ENCODE data around the gene NUP210.
"Not testable (repeated sequence)": the region's sequence is repeated elsewhere in the genome, so short reads cannot be mapped to it uniquely, and the experiment has no call there.

NUP210 gene

DNA sequence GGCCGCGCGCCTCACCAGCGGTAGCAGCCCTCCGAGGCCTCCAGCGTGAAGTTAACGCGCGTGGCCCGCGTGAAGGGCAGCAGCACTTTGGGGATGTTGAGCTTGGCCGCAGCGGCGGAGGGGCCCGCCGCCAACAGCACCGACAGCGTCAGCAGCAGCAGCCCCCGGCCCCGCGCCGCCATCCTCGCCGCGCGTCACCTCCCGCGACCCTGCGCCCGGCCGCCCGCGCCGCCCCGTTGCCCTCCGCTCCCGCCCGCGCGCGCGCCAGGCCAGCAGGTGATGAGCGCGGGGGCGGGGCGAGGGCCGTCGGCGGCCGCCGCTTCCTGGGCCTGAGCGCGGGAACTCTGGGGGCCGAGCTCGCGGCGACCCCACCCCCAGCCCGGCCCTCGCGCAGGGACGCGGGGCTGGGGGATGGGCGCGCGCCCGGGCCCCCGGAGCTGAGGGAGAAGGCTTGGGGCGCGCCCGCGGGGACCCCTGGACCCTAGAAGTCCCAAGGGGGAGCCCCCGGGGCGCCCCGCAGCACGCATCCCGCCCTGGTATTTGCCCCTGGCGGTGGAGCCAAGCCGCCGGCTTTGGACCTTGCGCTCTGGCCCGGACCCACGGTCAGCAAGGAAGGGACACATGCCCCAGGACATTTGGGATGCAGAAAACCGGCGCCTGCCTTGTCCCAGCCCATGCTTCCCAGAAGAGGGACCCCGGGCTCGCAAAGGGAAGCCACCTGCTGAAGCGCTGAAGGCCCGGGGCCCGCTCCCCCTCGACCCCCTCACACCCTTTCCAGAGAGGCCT, at the start of gene NUP210:
TSS of gene NUP210 (minus strand) at position 278 of the 786 bp plus-strand sequence. CDS start at position 182, 96 bp downstream.
- DNase-seq (ENCODE audit: low read depth in 2 of 2) = no peak

DNA sequence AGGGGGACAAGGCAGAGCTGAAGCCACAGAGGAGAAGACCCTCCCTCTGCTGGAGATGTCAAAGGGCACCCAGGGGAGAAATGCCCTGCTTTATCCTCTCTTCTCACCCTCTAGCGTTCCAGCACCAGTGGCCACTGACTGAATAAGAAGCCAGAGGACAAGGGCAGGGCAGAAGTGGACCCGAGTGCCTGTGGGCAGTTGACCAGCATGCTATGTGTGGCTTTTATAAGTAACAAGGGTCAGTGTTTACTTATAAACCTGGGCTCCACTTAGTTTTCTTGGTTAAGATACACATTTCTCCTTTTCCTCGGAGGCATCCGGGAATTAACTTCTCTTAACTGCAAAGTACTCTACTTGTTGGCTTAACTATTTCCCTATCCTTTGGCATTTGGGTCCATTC, 46.7 kb upstream of the NUP210 start:
- no peak for DNase-seq (ENCODE audit: low read depth in 2 of 2)

DNA sequence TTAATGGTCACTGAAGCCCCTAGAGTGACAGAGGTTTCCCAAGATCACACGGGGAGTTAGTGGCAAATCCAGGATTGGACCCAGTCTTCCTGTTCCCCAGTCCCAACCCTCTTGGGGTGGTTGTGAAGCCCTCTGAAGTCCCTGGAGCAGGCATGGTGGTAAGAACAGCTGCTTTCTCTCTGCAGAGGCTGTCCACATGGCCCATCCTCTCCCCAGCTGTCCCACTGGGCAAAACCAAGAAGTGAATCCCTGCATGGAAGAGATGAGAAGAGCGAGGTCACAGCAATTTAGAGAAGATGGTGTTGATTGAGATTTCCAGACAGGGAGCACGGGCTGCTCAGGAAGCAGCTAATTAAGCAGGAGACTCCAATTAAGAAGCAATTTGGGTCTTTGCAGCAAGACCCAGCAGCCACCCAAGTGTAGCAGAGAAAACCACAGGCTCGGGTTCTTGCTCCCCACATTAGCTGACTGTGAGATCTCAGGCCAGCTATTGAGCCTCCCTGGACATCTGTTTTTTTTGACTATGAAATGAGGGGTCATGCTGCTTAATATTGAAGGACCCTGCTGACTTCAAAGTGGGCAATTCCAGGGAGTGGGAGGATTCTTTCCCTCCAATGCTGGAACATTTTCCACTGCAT, 45.2 kb upstream of the NUP210 start:
- DNase-seq (ENCODE audit: low read depth in 2 of 2) = no peak

DNA sequence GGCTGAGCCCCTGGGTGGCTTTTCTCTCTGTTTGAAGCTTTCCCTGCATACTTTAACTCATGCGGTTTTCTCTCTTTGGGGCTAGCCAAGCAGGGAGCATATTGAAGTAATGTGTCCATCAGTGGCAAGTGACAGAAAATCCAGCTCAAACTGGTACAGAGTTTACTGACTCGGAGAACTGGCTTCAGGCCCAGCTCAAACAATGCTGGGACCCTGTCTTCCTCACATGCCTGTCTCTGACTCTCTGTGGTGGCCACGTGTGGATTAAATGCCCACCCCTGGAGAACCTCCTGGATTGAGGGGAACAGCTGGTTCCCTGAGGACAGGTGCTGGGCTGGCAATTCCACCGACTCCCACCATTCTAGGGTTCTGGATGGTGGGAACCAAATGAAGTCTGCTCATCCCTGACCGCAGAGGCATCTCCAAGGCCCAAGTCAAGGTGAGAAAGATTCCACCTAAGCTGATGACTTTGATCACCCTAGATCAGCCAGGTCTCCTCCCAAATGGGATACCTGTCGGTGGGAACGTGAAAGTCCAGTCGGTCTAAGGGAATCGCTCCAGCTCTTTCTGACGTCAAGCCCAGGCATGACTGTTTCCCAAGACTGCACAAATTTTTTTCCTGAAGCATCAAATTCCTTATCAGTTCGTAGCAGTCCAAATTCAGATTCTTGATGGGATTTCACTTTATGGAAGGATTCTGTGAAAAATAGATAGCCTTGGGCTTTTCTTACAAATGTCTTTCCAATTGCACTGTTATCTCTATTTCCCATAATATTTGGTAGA, 43.7 kb upstream of the NUP210 start:
- DNase-seq (ENCODE audit: low read depth in 2 of 2) = no peak

DNA sequence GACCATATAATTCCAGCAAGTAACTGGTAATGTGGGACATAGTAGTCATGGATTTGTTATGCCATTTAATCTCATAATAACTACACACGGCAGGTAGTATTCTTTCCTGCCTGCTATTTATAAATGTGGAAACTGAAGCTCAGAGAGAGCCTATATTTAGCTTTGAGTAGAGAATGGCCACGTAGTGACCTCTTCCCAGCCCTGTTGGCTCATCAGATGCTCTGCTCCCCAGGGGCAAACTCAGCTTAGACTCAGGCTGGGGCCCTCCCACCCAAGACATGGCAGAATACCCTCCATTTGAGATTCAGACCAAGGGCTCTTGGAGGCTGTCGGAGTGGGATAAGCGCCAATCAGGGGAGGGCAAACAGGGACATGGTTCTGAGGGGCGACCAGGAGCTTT, 42.7 kb upstream of the NUP210 start:
- DNase-seq (ENCODE audit: low read depth in 2 of 2) = no peak

DNA sequence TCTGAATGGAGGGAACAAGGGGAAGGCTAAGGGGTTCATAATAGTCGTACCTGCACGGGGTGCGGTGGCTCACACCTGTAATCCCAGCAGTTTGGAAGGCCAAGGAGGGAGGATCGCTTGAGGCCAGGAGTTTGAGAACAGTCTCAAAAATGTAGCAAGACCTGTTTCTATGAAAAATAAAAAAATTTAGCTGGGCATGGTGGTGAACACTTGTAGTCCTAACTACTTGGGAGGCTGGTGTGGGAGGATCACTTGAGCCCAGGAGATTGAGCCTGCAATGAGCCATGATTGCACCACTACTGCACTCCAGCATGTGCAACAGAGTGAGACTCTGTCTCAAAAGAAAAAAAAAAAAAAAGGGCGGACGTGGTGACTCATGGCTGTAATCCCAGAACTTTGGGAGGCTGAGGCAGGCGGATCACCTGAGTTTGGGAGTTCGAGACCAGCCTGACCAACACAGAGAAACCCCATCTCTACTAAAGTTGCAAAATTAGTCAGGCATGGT, 42.1 kb upstream of the NUP210 start:
- no peak for DNase-seq (ENCODE audit: low read depth in 2 of 2)

DNA sequence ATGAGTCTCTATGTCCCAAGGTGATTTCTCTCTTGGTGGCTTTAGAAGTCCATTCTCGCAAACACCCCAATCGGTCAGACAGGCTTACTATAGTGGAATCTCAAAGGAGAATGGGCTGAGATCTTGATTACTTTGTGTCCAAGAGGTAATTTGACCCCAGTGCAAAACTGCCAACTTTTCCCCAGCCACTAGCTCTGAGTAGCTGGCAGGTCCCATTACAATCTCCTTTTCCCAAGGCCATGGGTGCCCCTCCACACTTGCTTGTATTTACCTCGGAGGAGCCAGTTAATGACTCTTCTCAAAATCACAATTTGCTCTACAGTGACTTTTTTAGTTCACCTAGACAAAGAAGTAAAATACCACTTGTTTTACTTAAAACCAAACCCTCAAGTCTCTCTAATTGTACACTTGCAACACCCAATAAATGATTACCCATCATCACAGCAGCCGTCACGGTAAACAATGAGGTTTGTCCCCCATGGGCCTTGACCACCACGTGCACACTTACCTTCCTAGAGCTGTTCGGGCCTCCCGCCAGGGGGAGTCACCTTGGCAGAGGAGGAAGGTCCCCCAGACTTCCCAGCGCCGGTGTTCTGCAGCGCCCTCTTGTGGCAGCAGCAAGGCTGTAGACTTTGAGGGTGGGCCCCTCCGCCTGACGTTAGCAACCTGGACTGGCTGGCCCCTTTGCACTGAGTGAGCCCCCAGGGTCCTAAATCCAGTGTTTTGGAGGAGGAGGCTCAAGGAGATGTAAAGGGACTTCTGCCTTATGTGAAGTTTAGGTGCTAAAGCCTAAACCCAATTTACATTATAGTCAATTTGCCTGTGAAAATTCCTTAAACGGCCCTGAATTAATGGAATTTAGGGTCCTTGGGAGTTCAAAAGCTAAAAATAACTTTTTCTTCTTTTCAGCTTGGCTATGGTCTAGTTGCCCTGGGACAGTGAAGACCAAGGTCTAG, 41.3 kb upstream of the NUP210 start:
- DNase-seq (ENCODE audit: low read depth in 2 of 2) = peak; percentile 35 to 50

DNA sequence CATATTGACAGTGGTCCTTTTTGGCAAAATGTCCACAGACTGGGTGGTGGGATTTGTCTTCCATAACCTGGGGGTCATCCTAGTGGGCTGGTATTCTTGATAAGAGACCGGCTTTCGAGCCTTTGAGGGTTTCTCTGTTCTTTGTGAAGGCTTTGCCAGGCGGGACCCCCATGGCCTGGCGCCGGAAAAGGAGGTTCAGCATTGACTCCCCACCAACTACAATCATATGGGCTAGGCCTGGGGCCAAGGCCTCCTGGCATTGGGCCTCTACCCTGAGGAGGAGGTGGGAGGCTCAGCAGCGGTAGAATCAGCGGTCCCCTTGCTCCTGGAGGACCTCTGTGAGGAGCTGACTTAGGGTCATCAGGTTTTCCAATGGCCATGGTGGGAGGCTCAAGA, 40.2 kb upstream of the NUP210 start:
- no peak for DNase-seq (ENCODE audit: low read depth in 2 of 2)

DNA sequence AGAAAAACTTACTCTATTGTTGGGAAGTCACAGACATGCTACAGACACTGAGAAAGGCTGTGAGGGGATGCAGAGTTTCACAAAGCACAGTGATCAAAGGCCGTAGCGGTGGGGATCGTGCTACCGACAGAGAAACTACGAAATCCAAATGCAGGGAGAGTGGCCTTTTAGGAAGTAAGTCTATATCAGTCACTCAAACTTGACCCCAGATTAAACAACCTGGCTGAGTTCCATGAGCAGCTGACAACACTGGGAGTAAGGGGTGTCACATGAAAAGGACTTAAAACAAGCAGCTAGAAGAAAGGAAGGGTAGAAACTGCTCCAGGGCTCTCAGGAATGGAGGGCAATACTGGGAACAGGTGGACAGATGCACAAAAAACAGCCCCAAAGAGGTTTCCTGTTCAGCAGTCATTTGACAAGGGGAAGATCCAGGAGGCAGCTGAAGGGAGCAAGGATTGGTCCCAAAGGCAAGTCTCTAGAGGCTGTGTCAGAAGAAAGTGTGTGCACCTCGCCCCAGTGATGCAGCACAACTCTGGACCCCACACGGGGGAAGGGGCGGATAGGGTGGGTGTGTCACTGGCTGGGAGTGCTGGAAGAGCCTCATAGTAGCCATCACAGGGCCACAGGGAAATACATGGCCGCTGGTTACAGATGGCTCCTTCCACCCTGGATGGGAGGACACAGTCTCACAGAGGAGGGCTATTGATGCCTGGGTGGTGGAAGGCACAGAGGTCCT, 39.7 kb upstream of the NUP210 start:
- no peak for DNase-seq (ENCODE audit: low read depth in 2 of 2)

DNA sequence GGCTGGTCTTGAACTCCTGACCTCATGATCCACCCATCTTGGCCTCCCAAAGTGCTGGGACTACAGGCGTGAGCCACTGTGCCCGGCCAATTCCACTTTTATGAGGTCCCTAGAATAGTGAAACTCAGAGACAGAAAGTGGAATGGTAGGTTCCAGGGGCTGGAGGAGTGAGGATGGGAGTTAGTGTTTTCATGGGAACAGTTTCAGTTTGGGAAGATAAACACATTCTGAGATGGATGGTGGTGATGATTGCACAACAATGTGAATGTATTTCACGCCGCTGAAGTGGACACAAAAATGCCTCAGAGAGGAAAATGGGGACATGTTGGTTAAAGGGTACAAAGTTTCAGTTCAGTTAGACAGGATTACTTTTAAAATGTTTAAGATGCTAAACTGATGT, 37.5 kb upstream of the NUP210 start:
- DNase-seq (ENCODE audit: low read depth in 2 of 2) = no peak

DNA sequence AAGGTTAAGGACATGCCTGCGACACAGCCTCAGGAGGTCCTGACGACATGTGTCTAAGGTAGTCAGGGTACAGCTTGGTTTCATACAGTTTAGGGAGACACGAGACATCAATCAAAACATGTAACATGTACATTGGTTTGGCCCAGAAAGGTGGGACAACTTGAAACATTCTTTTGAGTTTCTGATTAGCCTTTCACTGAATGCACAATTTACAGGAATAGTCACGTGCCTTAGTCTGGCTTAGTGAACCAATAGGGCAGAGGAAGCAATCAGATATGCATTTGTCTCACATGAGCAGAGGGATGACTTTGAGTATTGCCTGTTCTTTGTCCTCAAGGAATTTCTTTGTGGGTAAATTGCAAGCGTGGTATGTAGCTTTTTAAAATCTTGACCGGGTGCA, 35.5 kb upstream of the NUP210 start:
- no peak for DNase-seq (ENCODE audit: low read depth in 2 of 2)

DNA sequence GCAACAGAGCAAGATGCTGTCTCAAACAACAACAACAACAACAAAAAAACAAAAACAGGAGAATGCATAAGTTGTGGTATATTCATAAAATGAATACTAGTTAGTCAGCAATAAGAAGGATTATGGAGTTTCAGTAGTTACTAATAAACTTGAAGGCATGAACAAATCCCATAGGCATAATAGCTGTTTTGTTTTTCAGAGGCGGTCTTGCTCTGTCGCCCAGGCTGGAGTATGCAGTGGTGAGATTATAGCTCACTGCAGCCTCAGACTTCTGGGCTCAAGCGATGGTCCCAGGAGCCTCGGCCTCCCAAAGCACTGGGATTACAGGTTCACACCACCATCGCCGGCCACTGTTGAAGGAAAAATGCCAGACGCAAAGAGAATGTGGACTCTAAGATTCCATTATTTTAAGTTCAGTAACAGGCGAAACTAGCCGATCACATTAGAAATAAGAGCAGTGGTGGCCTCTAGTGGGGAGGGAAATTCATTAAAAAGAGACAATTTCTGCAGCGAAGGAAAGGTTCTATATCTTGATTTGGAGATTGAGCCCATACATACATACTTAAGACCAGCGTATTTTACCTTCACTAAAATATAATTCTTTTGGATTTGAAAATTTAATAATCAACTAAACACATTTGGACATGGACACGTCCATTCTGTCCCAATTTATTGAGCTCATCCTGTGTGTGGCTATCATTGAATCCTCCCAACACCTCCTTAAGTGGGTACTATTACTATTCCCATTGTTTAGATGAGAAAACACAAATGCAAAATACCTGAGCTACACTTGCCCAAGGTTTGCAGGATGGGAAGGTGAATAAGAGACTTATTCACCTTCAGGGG, 32.6 kb upstream of the NUP210 start:
- peak in 1 of 2 donors; percentile 19 for DNase-seq (ENCODE audit: low read depth in 2 of 2)

DNA sequence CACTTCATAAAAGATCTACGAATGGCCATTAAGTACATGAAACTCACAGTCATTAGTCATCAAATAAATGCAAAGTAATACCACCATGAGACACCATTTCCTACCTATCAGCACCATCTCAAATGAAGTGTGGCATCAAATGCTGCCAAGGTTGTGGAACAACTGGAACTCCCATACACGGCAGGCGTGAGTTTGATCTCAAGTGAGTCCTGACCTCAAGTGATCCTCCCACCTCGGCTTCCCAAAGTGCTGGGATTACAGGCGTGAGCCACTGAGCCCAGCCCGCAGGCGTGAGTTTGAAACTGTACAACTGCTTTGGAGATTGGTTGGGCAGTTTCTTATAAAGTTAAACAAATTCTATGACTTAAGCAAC, 31.2 kb upstream of the NUP210 start:
- DNase-seq (ENCODE audit: low read depth in 2 of 2) = no peak

DNA sequence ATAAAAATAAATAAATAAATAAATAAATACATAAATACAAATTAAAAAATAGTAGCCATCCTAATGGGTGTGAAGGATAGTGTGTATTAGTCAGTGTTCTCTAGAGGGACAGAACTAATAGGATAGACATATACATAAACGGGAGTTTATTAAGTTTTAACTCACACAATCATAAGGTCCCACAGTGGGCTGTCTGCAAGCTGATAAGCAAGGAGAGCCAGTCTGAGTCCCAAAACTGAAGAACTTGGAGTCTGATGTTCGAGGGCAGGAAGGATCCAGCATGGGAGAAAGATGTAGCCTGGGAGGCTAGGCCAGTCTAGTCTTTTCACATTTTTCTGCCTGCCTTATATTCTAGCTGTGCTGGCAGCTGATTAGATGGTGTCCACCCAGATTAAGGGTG, 22.8 kb upstream of the NUP210 start:
- DNase-seq (ENCODE audit: low read depth in 2 of 2) = not testable (repeated sequence)

DNA sequence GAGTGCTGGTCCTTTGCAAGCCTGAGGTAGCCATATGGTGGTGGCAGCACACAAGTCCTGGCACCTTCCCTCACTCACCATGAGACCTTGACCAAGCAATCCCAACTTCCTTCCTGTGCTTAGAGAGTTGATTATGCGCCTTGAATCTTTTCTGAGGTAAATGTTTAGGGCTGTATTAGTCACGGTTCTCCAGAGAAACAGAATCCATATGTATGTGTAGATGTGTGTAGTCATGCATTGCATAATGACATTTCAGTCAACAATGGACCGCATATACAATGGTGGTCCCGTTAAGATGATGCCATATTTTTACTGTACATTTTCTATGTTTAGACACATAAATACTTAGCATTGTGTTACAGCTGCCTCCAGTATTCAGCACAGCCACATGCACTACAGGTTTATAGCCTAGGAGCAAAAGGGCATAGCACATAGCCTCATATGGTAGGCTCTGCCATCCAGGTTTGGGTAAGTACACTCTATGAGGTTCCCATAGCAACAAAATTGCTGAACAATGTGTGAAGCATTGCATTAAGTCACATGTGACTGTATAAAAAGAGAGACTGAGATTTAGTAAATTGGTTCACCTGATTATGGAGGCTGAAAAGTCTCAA, 20.2 kb upstream of the NUP210 start:
- no peak for DNase-seq (ENCODE audit: low read depth in 2 of 2)

DNA sequence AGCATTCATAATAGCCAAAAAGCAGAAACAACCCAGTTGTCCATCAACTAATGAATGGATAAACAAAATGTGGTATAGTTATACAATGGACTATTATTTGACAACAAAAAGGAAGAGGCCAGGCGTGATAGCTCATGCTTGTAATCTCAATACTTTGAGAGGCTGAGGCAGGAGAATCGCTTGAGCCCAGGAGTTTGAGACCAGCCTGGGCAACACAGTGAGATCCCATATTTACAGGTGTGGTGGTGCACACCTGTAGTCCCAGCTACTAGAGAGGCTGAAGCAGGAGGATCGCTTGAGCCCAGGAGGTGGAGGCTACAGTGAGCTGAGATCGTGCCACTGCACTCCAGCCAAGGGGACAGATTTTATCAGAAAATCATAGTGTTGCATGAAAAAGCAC, 16.1 kb upstream of the NUP210 start:
- DNase-seq (ENCODE audit: low read depth in 2 of 2) = not testable (repeated sequence)

DNA sequence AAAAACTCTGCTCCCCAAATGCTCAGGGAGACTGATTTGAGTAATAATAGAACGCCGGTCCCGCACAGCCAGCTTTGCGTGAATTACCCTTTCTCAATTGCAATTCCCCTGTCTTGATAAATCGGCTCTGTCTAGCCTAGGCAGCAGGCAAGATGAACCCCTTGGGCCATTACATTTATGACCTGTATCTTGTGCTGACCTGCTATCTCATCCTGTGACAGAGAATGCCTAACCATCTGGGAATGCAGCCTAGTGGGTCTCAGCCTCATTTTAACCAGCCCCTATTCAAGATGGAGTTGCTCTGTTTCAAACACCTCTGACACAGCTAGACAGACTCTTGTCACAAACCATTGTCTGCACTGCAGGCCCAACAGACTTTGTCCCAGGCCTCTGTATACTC, 13.8 kb upstream of the NUP210 start:
- DNase-seq (ENCODE audit: low read depth in 2 of 2) = no peak

DNA sequence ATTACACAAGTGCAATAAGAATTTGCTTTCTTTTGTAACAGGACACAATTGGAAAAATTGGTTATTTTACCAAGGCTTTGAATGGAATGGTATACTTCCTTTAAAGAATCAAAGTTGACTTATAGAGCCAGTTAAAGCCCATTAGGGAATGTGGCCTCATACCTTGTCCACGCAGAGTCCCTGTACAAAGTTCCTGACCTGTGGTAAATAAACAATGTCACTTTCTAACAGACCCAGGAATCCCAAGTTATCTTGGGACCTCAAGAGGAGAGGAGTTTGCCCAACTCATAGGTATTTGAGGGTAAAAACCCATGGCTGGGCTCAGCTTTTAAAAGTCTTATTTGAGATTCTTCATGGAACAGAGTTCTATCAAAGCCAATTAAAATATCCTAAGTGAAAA, 12.0 kb upstream of the NUP210 start:
- no peak for DNase-seq (ENCODE audit: low read depth in 2 of 2)

DNA sequence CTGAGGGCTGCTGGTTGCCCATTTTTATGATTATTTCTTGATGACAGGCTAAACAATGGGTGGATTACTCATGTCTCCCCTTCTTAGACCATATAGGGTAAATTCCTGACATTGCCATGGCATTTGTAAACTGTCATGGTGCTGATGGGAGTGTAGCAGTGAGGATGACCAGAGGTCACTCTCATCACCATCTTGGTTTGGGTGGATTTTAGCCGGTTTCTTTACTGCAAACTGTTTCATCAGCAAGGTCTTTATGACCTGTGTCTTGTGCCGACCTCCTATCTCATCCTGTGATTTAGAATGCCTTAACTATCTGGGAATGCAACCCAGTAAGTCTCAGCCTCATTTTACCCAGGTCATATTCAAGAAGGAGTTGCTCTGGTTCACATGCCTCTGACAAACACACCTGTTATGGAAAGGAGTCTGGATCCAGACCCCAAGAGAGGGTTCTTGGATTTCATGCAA, 10.3 kb upstream of the NUP210 start:
- not testable (repeated sequence) for DNase-seq (ENCODE audit: low read depth in 2 of 2)
